ENCODE results near the gene GREM1. TPM values are rescaled to one million over a fixed set of nuclear protein-coding genes. Genes with fewer than 3 reads are reported as not detected.

GREM1 gene
- total RNA-seq, 1 experiment from 2014 or later, result 1.1 TPM

- H2BK20ac ChIP-seq (ENCODE audit: low read depth, low read length, poor library complexity, severe bottlenecking), result no peak overlapping the region
- Mint-ChIP-seq H3K4me1 (peaks cover 21 to 24% of the 10 kb centered on the region in 2 experiments), H3K27ac (no peak overlapping the region), H3K4me3 (no peak overlapping the region), H3K9me3 (no peaks in the 10 kb centered on the region), H3K27me3 (ENCODE audit: low read depth) (no peaks in the 10 kb centered on the region; the same call in none of the 2 replicates), H3K36me3 (ENCODE audit: insufficient read depth in 1 of 3, low read depth in 3 of 3) (no peaks in the 10 kb centered on the region; a peak in 1 of 7 replicates)
- no peak for DNase-seq
- H4K5ac ChIP-seq (ENCODE audit: insufficient read length, low read depth, low read length), result no peak overlapping the region
- H4K8ac ChIP-seq (replicated peaks; ENCODE audit: insufficient read length, low read depth, low read length), result no peak overlapping the region
- H2BK120ac ChIP-seq (ENCODE audit: low read depth, low read length, poor library complexity, severe bottlenecking), result no peak overlapping the region
- H2AK5ac ChIP-seq (ENCODE audit: insufficient read length, low read length), result no peak overlapping the region
- no peaks in the 10 kb centered on the region for H3K27me3 ChIP-seq (ENCODE audit: insufficient read depth, low read length)
- no peak overlapping the region for H2AFZ ChIP-seq (ENCODE audit: low read length)
- no peak overlapping the region for H3T11ph ChIP-seq (ENCODE audit: low read length)
- no peak for TF ChIP-seq CTCF (conservative IDR thresholded peaks at IDR 0.05)
- H2BK12ac ChIP-seq (ENCODE audit: insufficient read length, low read depth, low read length), result no peak overlapping the region
- H3K27ac ChIP-seq (ENCODE audit: insufficient read length, low read depth, low read length), result no peak overlapping the region
- no peak overlapping the region for H2BK5ac ChIP-seq (ENCODE audit: insufficient read length, low read length)
- H3K79me1 ChIP-seq (ENCODE audit: insufficient read depth, low read depth, low read length, poor library complexity, severe bottlenecking), result no peaks in the 10 kb centered on the region
- no peaks in the 10 kb centered on the region for H3K9me3 ChIP-seq (ENCODE audit: control insufficient read depth, low read depth, low read length)
- H3K56ac ChIP-seq (ENCODE audit: insufficient read length, low read depth, low read length), result no peak overlapping the region
- no peaks in the 10 kb centered on the region for H3K23me2 ChIP-seq (ENCODE audit: insufficient read length, low read depth, low read length, poor library complexity, severe bottlenecking)
- no peak overlapping the region for H3K18ac ChIP-seq (ENCODE audit: insufficient read length, low read depth, low read length)
- no peaks in the 10 kb centered on the region for H4K20me1 ChIP-seq (ENCODE audit: control insufficient read depth, insufficient read depth, insufficient read length)
- H3K14ac ChIP-seq (ENCODE audit: insufficient read depth, low read length), result no peak overlapping the region
- no peak overlapping the region for H4K91ac ChIP-seq (ENCODE audit: insufficient read length, low read depth, low read length)
- no peak overlapping the region for H2BK15ac ChIP-seq (ENCODE audit: low read depth, low read length)
- H3K79me2 ChIP-seq (ENCODE audit: insufficient read depth, low read length), result no peaks in the 10 kb centered on the region
- no peak overlapping the region for H3K4me2 ChIP-seq (ENCODE audit: insufficient read depth, insufficient read length, low read length)
- H3K23ac ChIP-seq (ENCODE audit: insufficient read length, low read depth, low read length), result no peak overlapping the region
- no peak overlapping the region for H3K4ac ChIP-seq (ENCODE audit: low read depth, low read length)
- no peak overlapping the region for H3K9ac ChIP-seq (ENCODE audit: extremely low read depth, insufficient read length, low read length)
- H3K4me1 ChIP-seq (ENCODE audit: insufficient read depth, low read length), result no peaks in the 10 kb centered on the region
- no CpG with 5 or more reads among the region's 6 CpGs for WGBS (ENCODE audit: extremely low coverage, insufficient read length, low lambda C conversion rate)
These were observed 42.3 kb upstream of the GREM1 start for GRCh38 chr15:32675466-32675865.

Measured in H9 (cell line).